Posterior cingulate gyrus (tissue), 11 donors: ENCODE measurements around the gene LTBR.
"Not testable (repeated sequence)": the region's sequence is repeated elsewhere in the genome, so short reads cannot be mapped to it uniquely, and the experiment has no call there.

Experiments used
- DNase-seq, 10 donors: peaks; one replicate each; pipeline versions ENCODE4 v3.0.0 to v3.0.0-alpha.2; 2020 to 2021; ENCODE audit warnings: mixed read lengths in 3 of 10
- intact Hi-C: fragments of 100-400 bp; cut with DNase I; formaldehyde crosslinking; loops from one replicate; pipeline ENCODE4 v1.15.1; 2023

The LTBR gene

DNA sequence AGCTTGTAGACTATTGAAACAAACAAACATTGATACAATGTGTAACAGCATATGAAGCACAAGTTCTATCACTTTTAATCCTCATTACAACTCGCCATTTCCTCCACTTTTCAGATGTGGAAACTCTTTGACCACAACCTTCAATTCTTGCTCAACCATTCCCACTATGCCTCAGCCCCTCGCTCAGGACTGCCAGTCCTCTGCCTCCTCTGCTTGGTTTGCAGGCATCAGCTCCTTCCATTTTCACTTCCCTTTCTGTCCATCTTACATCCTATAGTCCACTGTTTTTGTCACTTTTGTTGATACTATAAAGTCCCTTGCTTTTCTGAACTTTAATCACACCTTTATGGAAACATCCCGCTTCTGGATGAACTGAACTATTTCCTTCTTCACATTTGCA, 32.6 kb downstream of the LTBR start:
- intact Hi-C loops = no loop called here
- DNase-seq = peak in 1 of 10 donors; percentile 5

DNA sequence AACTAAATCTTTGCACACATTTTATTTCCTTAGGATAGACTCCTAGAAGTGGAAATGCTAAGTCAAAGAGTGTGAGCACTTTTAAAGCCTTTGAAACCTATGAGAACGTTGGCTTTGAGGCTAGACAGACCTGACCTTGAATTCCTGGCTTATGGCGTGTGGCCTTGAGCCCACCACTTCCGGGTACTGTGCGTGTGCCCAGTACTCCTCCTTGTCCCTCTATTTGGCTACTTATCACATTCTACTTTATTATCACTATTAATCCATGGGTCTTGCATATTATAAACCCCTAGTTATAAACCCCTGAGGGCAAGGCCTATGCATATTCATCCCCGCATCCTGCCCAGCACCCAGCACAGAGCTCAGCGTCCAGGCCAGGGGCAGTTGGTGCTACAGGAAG, 34.8 kb downstream of the LTBR start:
- intact Hi-C loops = no loop called here

DNA sequence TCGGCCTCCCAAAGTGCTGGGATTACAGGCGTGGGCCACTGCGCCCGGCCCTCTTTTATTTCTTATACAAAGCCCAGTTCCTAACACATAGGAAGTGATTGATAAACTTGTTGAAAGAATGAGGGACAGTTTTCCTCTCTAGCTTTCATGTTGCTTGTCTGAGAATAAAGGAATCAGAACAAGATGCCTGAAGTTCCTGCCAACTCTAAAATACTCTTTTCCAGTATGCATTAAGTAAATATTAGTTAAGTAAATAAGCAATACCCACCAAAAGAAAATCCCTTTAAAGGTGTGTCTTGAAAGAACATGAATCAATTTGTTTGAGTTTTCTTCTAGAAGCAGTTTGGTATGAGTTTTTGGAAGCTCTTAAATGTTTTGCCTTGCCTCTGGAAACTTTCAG, 36.4 kb downstream of the LTBR start:
- intact Hi-C loops = no loop called here
- no peak for DNase-seq

More for the DNA sequence above, 34.8 kb downstream of the LTBR start:
- DNase-seq = peak in 1 of 10 donors; percentile 28

DNA sequence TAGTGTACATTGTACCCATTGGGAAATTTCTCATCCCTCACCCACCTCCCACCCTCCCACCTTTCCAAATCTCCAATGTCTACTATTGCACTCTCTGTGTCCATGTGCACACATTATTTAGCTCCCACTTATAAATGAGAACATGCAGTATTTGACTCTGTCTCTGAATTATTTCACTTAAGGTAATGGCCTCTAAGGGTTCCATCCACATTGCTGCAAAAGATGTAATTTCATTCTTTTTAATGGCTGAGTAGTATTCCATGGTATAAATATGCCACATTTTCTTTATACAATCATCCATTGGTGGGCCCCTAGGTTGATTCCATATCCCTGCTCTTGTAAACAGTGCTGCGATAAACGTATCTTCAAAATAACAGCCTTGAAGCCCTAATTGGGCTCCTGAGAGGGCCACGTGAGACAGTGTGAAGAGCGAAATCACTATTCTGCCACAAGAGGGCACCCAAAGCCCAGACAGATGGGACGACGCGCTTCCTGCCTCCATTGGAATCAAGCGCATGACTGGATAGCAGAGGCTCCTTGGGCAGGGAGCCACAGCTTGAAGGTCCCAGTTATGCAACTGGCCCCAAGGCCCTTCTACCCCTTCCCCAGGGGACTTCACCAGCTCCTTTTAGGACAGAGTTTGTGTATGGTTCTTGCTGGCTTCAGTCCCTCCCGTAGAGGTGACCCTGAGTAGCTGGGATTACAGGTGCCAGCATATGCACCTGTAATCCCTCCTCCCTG, 39.5 kb downstream of the LTBR start:
- peak; percentile 30 to 95 (median 70) for DNase-seq
- intact Hi-C loops = loop anchor here (1.0 to 2.0 kb wide), 2 partner anchors 42 to 115 kb away; no protein-coding TSS in a partner anchor

DNA sequence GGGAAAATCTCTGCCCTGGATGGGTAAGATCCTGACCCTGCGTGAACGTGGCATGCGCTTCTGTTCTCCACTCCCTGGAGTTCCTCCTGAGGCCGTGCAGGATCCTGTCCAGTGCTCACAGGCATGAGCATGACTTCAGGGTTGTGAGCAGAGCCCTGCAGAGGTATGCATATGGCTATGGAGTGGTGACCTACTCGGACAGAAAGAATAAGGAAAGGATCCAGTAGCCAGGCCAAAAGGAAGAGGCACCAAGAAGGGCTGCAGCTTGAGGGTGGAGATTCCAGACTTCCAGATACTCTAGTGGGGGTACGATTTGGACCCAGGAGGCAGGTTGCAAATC, 40.0 kb downstream of the LTBR start:
- intact Hi-C loops = no loop called here
- DNase-seq = peak in 1 of 10 donors; percentile 76

DNA sequence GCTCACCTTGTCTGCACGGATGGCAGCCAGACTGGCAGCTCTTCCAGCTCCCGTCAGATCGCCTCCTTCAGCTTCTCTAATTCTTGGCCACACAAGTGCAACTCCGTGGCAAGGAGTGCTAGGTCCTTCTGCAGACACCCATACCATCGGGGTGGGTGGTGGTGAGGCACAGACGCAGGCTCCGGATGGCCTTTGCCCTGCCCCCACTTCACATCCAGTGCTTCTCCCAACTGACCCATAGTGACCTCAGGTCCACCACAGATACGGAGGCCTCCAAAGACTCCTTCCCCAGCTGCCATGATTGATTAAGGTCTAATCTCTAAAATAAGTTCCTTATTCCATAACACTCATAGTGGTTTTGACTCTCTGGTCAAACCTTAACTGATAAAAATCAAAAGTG, 40.9 kb downstream of the LTBR start:
- DNase-seq = peak in 1 of 10 donors; percentile 26
- intact Hi-C loops = no loop called here

DNA sequence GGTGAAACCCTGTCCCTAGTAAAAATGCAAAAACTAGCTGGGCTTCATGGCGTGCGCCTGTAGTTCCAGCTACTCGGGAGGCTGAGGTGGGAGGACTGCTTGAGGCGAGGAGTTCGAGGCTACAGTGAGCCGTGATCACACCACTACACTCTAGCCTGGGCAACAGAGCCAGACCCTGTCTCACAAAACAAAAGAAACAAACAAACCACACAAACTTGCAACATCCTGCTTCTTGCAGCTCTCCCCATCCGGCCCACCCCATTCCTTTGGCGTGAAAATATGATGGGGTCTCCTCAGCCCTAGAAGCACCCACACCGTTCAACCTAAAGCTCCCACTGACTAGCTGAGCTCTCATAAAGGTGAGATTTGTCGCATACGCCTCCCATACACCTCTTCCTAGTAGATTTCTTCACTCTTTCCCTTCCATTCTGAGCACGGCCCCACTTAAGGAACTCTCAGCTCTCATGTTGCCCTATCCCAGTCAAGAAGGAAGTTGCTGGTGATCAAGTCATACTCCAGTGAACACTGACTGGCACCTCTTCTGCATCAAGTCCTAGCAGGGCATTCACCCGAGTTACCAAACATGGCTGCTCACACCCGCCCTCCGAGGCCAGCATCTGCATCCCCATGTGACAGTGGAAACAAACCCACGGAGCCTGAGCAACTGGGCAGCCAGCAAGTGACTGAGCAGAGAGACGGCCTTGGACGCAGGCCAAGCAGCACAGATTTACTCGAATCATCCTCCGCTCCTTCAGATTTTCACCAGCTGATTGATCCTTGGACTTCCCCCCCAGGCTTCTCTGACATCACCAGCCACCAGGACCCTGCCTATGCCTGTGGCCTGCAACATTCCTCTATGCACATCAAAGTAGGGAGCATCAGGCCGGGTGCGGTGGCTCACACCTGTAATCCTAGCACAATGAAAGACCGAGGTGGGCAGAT, 41.9 kb downstream of the LTBR start:
- DNase-seq = peak in 4 of 10 donors; percentile 34 to 92 (median 40)
- intact Hi-C loops = no loop called here

DNA sequence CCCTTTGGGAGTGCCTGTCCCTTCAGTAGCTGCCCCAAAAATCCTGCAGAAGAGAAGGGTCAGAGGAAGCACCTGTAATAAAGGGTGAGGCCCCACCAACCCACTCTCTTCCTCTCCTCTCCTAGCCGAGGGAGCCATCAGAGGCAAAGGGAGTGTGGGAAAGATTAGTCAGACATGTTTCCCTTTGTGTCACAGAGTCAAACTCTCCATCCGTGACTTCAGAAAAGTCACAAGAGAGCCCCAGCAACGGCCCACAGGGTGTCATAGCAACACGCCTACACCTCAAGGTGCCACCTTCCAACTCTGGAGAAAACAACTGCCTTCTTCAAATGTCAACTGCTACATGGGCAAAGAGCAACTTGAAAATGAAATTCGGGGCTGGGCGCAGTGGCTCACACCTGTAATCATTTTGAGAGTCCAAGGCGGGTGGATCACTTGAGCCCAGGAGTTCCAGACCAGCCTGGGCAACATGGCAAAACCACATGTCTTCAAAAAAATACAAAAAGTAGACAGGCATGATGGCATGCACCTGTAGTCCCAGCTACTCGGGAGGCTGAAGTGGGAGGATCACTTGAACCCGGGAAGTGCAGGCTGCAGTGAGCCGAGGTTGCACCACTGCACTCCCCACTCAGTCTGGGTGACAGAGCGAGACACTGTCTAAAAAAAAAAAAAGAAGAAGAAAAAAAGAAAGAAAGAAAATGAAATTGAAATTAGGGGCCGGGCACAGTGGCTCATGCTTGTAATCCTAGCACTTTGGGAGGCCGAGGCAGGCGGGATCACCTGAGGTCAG, 43.1 kb downstream of the LTBR start:
- peak in 1 of 10 donors; percentile 85 for DNase-seq
- intact Hi-C loops = no loop called here

DNA sequence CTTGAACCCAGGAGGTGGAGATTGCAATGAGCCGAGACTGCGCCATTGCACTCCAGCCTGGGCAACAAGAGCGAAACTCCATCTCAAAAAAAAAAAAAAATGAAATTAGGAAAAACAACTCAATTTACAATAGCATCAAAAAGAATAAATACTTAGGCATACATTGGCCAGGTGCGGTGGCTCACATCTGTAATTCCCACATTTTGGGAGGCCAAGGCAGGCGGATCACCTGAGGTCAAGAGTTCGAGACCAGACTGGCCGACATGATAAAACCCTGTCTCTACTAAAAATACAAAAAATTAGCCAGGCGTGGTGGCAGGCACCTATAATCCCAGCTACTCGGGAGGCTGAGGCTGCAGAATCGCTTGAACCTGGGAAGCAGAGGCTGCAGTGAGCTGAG, 43.8 kb downstream of the LTBR start:
- intact Hi-C loops = not testable (repeated sequence)
- peak in 1 of 10 donors; percentile 6 for DNase-seq

DNA sequence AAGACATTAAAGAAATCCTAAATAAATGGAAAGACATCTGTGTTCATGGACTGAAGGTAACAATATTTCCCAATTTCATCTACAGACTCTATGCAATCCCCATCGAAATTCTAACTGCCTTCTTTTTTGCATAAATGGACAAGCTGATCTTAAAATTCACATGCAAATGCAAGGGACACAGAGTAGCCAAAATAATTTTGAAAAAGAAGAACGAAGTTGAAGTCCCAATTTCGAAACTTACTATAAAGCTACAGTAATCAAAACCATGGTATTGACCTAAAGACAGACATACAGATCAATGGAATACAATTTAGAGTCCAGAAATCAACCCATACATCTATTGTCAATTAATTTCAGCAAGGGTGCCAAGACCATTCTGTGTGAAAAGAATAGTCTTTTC, 44.4 kb downstream of the LTBR start:
- intact Hi-C loops = no loop called here
- no peak for DNase-seq

DNA sequence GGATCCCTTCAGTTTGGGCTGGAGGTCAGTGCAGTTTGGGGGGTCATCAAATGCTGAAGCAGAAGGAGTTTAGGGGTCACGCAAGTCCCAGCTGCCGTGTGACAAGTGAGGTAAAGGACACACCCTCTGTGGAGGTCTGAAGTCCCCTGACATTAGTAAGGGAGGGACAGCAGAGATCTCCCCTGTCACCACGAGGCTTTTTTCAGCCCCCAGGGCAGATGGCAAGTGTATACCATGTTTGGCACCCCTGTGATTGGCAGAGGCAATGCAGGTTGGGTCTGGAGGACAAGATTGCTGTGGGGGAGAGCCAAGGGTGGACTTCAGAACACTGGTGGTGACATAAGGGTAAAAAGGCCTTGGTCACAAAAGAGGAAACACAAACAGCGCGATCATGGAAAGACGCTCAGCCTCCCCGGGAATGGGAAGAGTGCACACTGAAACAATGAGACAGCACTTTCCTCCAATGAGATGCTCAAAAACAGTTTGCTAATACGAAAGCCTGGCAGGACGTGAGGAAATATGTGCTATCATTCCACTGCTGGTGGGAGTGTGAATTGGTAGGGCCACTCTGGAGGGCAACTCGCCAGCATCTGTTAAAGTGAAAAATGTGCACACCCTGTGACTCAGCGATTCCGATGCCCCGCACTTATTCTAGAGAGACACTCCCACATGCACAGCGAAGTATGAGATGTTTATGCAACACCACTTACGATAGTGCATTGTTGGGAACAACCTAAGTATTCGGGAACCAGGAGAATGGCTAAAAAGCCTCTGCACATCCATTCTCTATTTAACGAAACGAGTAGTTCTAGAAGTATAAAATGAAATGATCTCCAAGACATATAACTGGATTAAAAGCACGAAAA, 46.4 kb downstream of the LTBR start:
- DNase-seq = peak in 8 of 10 donors; percentile 27 to 85 (median 44)
- intact Hi-C loops = no loop called here

DNA sequence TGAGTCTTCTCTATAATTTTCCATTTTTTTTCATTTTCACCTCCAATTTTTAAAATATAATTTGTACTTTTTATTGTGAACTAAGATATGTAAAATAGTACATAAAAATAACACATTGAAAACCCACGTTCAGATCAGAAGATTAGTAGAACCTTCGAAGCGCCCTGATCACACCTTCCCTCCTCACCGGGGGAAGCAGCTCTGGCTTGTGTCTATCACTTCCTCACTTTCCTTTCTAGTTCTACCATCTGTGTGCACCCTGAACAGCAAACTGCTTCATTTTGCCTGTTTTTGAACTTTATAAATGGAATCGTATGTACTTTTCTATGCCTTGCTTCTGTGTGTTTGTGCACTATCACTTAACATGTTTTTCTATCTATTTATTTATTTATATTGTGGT, 49.0 kb downstream of the LTBR start:
- peak in 1 of 10 donors; percentile 3 for DNase-seq
- intact Hi-C loops = no loop called here

DNA sequence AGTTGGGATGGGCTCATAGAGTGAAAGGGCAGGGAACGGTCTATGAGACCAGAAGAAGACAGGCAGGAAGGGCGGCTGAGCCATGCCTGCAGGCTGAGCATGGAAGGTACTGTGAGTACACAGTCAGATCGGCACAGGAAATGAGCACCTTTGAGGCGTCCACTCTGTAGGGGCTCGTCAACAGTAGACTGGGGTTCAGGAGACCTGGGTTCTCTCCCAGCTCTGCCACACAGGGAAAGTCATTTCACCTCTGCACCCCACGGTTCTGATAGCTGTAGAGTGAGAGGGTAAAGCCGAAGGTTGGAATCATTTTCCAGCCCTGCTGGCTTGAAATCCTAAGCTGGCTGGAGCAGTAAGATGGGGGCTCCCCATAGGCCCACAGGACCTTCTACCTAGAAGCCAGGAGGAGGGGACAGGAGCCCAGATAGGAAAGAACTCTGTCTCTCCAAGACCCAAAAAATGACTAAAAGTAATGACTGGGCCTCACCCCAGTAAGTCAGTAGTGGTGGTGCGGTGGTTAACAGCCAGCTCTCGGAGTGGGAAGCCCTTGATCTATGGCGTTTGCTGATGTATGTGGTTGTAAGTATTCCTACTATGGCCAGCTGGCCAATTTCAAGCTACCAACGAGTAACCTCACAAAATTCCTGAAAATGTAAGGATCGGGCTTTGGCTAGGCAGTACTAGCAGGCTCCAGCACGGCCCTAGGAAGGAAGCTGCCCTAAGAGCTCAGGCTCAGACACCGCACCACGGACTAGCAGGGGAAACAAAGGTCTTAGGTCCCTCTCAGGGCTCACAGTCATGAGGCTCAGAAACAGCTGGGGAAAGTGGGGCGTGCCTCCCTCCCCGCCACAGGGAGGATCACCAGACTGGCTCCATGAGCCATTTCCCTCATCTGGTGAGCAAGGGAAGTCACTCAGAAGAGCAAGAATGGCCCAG, 50.5 kb downstream of the LTBR start:
- peak in 1 of 10 donors; percentile 57 for DNase-seq
- intact Hi-C loops = no loop called here

DNA sequence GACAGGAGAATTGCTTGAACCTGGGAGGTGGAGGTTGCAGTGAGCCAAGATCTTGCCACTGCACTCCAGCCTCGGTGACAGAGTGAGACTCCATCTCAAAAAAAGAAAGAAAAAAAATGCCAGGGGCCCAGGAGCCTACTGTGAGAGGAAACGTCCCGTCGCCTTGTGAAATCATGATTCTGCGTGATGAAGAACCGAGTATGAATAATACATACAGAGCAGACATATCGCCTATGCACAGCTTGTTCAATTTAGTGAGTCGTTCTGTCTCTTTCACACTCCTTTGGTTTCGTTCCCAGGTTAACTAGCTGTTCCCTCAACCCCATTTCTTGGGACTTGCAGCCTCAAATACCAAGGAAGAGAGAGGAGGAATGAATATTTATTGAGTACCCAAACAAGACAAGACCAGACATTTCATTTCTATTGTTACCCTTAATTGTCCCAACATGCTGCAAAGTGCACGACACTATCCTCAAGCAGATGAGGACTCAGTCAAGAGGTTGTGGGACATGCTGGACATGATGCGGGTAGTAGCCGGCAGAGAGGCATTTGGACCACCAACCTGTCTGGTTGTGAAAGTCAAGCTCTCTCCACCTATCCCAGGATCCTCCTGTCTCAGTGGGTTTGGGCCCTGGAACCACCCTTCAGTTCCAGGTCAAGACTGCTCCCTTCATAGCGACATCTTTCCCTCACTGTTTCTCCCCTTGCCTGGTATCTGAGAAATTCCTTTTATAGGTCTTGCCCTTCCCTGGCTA, 52.2 kb downstream of the LTBR start:
- peak in 1 of 10 donors; percentile 15 for DNase-seq
- intact Hi-C loops = no loop called here

DNA sequence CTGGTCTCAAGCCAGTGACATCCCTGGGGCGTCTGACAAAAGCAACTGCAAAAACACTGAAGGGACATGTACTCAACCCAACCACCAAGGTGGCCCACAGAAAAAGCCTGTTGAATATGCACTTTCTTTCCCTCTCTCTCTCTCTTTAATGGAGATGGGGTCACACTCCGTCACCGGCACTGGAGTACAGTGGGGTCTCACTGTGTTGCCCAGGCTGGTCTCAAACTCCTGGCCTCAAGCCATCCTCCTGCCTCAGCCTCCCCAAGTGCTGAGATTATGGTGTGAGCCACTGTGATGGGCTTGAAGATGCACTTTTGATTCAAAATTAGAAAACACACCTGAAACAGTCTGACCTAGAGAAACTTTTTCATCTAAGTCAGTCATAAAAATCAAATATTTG, 53.6 kb downstream of the LTBR start:
- peak in 2 of 10 donors; percentile 4 to 8 for DNase-seq
- intact Hi-C loops = no loop called here

DNA sequence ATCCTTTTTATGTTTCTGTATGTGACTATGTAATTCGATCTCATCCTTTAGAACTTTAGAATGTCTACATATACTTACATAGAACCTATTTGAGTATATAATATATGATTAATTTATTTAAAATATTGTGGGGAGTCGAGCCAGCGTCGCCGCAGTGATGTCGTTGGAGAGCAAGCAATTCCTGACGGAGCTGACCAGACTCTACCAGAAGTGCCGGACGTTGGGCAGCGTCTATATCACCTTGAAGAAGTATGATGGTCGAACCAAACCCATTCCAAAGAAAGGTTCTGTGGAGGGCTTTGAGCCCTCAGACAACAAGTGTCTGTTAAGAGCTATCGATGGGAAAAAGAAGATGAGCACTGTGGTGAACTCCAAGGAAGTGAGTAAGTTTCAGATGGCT, 54.4 kb downstream of the LTBR start:
- intact Hi-C loops = no loop called here
- peak in 2 of 10 donors; percentile 27 to 29 for DNase-seq

DNA sequence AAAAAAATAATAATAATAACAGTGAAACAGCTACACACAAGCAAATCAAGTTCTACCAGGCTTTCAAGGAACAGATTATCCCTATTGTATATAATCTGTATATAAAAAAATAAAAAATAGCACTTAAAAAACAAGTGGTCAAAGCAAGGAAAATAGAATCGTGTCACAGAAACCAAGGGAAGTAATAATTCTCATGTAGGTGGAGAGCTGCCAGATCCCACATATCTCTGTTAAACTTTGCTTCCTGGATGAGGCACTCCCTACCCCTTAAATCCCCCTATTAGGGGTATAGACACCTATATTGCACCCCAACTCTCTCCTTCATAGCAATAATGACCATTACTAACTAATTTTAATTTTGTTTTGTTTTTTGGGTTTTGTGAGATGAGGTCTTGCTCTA, 56.4 kb downstream of the LTBR start:
- intact Hi-C loops = no loop called here
- DNase-seq = no peak
